Measurements from ENCODE around the gene TIAM2.
"Not testable (repeated sequence)": the region's sequence is repeated elsewhere in the genome, so short reads cannot be mapped to it uniquely, and the experiment has no call there.

Gene TIAM2

DNA sequence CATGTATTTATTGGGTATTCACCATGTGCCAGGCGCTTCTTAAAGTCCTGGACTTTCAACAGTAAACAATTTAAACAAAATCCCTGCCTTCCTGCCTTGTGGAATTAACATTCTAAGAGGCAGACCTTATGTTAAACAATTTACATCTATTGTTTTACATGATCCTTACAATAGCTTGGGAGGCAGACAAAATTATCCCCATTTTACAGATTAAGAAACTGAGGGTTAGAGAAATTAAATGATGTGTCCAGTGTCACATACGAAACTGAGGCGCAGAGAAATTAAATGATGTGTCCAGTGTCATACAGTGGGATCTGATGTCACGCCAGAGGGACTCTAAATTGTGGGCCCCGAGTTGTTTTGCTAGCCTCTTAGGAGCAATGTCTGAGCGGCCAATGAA, 105.5 kb downstream of the TIAM2 start:
- Histone ChIP-seq H2BK5ac (ENCODE audit: low read length) (no peak overlapping the region), H3K9ac (ENCODE audit: low read length) (no peak overlapping the region), H3K27ac (ENCODE audit: low read depth, low read length) (no peak overlapping the region), H3K27me3 (ENCODE audit: insufficient read depth, low read length, poor library complexity) (no peaks in the 10 kb centered on the region), H3K4me1 (ENCODE audit: control insufficient read depth, low read depth, low read length) (no peaks in the 10 kb centered on the region), H3K36me3 (ENCODE audit: control insufficient read depth, insufficient read depth, low read length) (no peaks in the 10 kb centered on the region), H2AK5ac (ENCODE audit: low read length) (no peak overlapping the region), H3K4ac (ENCODE audit: low read depth, low read length) (no peak overlapping the region), H3K4me2 (ENCODE audit: low read length) (no peak overlapping the region), H3K79me2 (ENCODE audit: control insufficient read depth, insufficient read depth, low read length) (no peaks in the 10 kb centered on the region), H4K8ac (ENCODE audit: low read depth, low read length) (no peak overlapping the region), H2BK15ac (replicated peaks; ENCODE audit: low read depth) (no peak overlapping the region), H3K23ac (ENCODE audit: low read length) (no peak overlapping the region), H2BK120ac (ENCODE audit: low read depth, low read length) (no peak overlapping the region), H3K4me3 (ENCODE audit: low read length) (no peak overlapping the region), H3K79me1 (ENCODE audit: low read length) (no peaks in the 10 kb centered on the region), H3K56ac (ENCODE audit: low read length) (no peak overlapping the region), H4K5ac (ENCODE audit: low read length) (no peak overlapping the region), H3K18ac (ENCODE audit: low read length) (no peak overlapping the region)
- DNase-seq = no peak
- WGBS (ENCODE audit: extremely low coverage, insufficient coverage, low lambda C conversion rate) = no CpG with 5 or more reads among the region's 6 CpGs

DNA sequence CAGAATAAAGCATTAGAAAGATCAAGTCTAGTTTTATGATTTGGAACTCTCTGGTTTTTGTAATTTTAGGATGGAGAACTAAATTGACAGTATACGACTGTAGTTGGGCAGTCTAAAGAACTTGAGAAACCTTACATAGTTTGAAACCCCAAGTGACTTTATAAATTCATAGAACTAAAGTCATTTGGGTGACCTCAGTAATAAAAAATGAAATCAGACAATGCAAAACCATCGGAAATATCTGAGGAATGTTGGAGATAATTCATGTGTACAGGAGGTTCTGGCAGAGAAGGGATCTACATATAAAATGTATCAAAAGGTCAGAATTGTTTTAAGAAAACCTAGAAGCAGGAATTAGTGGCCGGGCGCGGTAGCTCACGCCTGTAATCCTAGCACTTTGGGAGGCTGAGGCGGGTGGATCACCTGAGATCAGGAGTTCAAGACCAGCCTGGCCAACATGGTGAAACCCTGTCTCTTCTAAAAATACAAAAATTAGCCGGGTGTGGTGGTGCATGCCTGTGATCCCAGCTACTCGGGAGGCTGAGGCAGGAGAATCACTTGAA, 108.0 kb downstream of the TIAM2 start:
- not testable (repeated sequence) for H3K23ac ChIP-seq (ENCODE audit: low read length); H3K79me2 ChIP-seq (ENCODE audit: control insufficient read depth, insufficient read depth, low read length); H2BK5ac ChIP-seq (ENCODE audit: low read length); DNase-seq; H3K18ac ChIP-seq (ENCODE audit: low read length); H3K4me3 ChIP-seq (ENCODE audit: low read length); H3K27ac ChIP-seq (ENCODE audit: low read depth, low read length); H2BK120ac ChIP-seq (ENCODE audit: low read depth, low read length); H3K36me3 ChIP-seq (ENCODE audit: control insufficient read depth, insufficient read depth, low read length); H3K9ac ChIP-seq (ENCODE audit: low read length); H3K4me1 ChIP-seq (ENCODE audit: control insufficient read depth, low read depth, low read length); H3K56ac ChIP-seq (ENCODE audit: low read length); H4K5ac ChIP-seq (ENCODE audit: low read length); H3K4ac ChIP-seq (ENCODE audit: low read depth, low read length); H3K4me2 ChIP-seq (ENCODE audit: low read length); H2BK15ac ChIP-seq (replicated peaks; ENCODE audit: low read depth); H3K79me1 ChIP-seq (ENCODE audit: low read length); H2AK5ac ChIP-seq (ENCODE audit: low read length); H4K8ac ChIP-seq (ENCODE audit: low read depth, low read length); H3K27me3 ChIP-seq (ENCODE audit: insufficient read depth, low read length, poor library complexity)
- WGBS (ENCODE audit: extremely low coverage, insufficient coverage, low lambda C conversion rate) = no CpG with 5 or more reads among the region's 9 CpGs

DNA sequence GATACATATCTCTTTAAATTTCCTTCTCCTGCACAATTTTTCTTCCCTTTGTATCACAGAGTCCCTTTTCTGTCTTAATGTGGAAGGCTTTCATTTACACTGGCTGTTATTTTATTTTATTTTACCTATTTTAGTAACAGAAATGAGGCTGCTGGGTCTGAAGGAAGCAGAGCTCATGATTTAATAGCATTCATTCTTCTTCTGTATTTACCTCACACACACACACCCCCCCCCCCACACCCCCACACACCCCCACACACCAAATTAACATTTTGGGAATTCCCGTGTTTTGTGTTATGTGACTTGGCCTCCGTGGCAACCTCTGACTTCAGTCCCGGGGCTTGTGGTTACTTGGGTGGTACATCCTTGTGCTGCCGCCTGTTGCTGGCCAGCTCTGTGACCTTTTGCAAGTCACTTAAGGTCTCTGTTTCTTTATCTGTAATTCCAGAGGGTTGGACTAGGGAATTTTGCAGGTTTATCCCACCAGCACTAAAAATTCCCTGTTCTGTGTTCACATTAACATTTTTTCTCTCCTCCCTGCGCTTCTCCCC, 108.8 kb downstream of the TIAM2 start:
- H3K18ac ChIP-seq (ENCODE audit: low read length) = no peak overlapping the region
- H4K5ac ChIP-seq (ENCODE audit: low read length) = no peak overlapping the region
- no peak overlapping the region for H3K56ac ChIP-seq (ENCODE audit: low read length)
- H3K27me3 ChIP-seq (ENCODE audit: insufficient read depth, low read length, poor library complexity) = no peaks in the 10 kb centered on the region
- no peak overlapping the region for H3K4me2 ChIP-seq (ENCODE audit: low read length)
- no peaks in the 10 kb centered on the region for H3K79me1 ChIP-seq (ENCODE audit: low read length)
- no peak overlapping the region for H2AK5ac ChIP-seq (ENCODE audit: low read length)
- H4K8ac ChIP-seq (ENCODE audit: low read depth, low read length) = no peak overlapping the region
- H2BK15ac ChIP-seq (replicated peaks; ENCODE audit: low read depth) = no peak overlapping the region
- H2BK120ac ChIP-seq (ENCODE audit: low read depth, low read length) = no peak overlapping the region
- no peak overlapping the region for H2BK5ac ChIP-seq (ENCODE audit: low read length)
- H3K79me2 ChIP-seq (ENCODE audit: control insufficient read depth, insufficient read depth, low read length) = no peaks in the 10 kb centered on the region
- H3K36me3 ChIP-seq (ENCODE audit: control insufficient read depth, insufficient read depth, low read length) = no peaks in the 10 kb centered on the region
- peak; percentile 60 for DNase-seq
- H3K27ac ChIP-seq (ENCODE audit: low read depth, low read length) = no peak overlapping the region
- H3K9ac ChIP-seq (ENCODE audit: low read length) = no peak overlapping the region
- H3K23ac ChIP-seq (ENCODE audit: low read length) = no peak overlapping the region
- H3K4me1 ChIP-seq (ENCODE audit: control insufficient read depth, low read depth, low read length) = peaks cover 2% of the 10 kb centered on the region
- no peak overlapping the region for H3K4ac ChIP-seq (ENCODE audit: low read depth, low read length)
- no CpG with 5 or more reads among the region's 5 CpGs for WGBS (ENCODE audit: extremely low coverage, insufficient coverage, low lambda C conversion rate)
- no peak overlapping the region for H3K4me3 ChIP-seq (ENCODE audit: low read length)

DNA sequence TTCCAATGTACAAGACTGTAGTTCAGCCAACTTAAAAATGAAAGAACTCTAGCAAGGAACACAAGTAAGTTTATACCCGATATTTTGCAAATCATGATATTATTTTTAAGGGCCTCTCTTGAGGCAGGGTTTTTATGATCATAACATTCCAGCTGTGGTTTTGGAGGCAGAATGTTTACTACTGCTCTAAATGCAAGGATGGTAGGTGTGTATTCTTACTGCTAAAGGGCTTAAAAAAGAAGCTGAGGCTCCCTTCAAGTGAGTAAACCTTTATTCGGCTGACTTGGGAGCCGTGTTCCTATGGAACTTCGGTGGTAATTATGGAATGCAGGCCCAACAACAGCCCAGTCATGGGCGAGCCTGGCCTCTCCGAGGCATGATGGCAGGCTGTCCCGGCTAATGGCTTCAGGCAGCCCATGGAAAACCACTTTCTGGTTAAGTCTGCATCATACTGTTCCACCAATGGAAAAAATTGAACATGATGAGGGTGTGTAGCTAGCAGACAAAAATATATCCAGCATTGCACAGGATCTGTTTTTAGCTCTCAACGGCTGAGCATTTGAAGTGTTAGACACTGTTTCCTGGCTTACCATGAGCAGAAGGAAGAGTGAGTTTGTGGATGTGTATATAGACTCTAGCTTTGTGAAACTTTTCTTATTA, 111.5 kb downstream of the TIAM2 start:
- Histone ChIP-seq H2BK120ac (ENCODE audit: low read depth, low read length) (no peak overlapping the region), H3K4me3 (ENCODE audit: low read length) (no peak overlapping the region), H3K27ac (ENCODE audit: low read depth, low read length) (no peak overlapping the region), H4K5ac (ENCODE audit: low read length) (no peak overlapping the region), H3K56ac (ENCODE audit: low read length) (no peak overlapping the region), H3K9ac (ENCODE audit: low read length) (no peak overlapping the region), H3K27me3 (ENCODE audit: insufficient read depth, low read length, poor library complexity) (no peaks in the 10 kb centered on the region), H3K4ac (ENCODE audit: low read depth, low read length) (no peak overlapping the region), H3K4me2 (ENCODE audit: low read length) (no peak overlapping the region), H3K18ac (ENCODE audit: low read length) (no peak overlapping the region), H2BK15ac (replicated peaks; ENCODE audit: low read depth) (no peak overlapping the region), H2AK5ac (ENCODE audit: low read length) (no peak overlapping the region), H2BK5ac (ENCODE audit: low read length) (no peak overlapping the region), H3K23ac (ENCODE audit: low read length) (no peak overlapping the region), H3K36me3 (ENCODE audit: control insufficient read depth, insufficient read depth, low read length) (no peaks in the 10 kb centered on the region), H3K79me2 (ENCODE audit: control insufficient read depth, insufficient read depth, low read length) (no peaks in the 10 kb centered on the region), H4K8ac (ENCODE audit: low read depth, low read length) (no peak overlapping the region), H3K4me1 (ENCODE audit: control insufficient read depth, low read depth, low read length) (peaks cover 2% of the 10 kb centered on the region), H3K79me1 (ENCODE audit: low read length) (no peaks in the 10 kb centered on the region)
- WGBS (ENCODE audit: extremely low coverage, insufficient coverage, low lambda C conversion rate) = no CpG with 5 or more reads among the region's 8 CpGs
- DNase-seq = no peak

DNA sequence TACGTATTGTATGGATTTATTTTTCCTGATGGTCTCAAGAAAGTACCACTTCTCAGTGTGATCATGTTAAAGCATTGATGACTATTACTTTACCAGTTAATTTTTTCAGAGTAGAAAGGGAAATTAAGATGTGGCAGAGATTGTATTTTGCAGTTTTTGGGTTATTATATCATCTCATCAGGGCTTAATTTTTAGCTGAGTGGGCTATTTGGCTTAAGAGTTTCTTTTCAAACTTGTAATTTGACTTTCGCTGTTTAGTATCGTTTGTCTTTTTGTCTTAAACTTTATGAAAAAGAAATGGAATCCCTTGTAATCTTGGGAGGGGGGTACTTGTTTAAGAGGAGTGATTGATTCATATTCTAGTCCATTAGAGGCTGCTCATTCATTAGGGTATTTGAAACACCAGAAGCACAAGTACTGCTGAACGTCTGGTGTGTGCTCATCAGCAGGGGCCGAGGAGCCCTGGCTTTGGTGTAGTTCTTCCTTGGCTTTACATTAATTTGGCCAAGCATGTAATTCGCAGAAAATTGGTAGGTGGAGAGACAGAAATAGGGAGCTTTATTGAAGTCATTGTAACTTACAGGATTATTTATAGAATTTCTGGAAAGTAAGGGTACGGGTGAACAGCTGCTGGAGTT, 112.4 kb downstream of the TIAM2 start:
- Histone ChIP-seq H4K8ac (ENCODE audit: low read depth, low read length) (no peak overlapping the region), H2AK5ac (ENCODE audit: low read length) (no peak overlapping the region), H3K4me2 (ENCODE audit: low read length) (no peak overlapping the region), H4K5ac (ENCODE audit: low read length) (no peak overlapping the region), H3K9ac (ENCODE audit: low read length) (no peak overlapping the region), H3K79me2 (ENCODE audit: control insufficient read depth, insufficient read depth, low read length) (no peaks in the 10 kb centered on the region), H3K18ac (ENCODE audit: low read length) (no peak overlapping the region), H3K27me3 (ENCODE audit: insufficient read depth, low read length, poor library complexity) (no peaks in the 10 kb centered on the region), H3K23ac (ENCODE audit: low read length) (no peak overlapping the region), H3K4ac (ENCODE audit: low read depth, low read length) (peak overlapping the region; percentile 52), H3K36me3 (ENCODE audit: control insufficient read depth, insufficient read depth, low read length) (no peaks in the 10 kb centered on the region), H3K4me3 (ENCODE audit: low read length) (no peak overlapping the region), H2BK120ac (ENCODE audit: low read depth, low read length) (no peak overlapping the region), H2BK15ac (replicated peaks; ENCODE audit: low read depth) (no peak overlapping the region), H3K79me1 (ENCODE audit: low read length) (no peaks in the 10 kb centered on the region), H3K4me1 (ENCODE audit: control insufficient read depth, low read depth, low read length) (peaks cover 2% of the 10 kb centered on the region), H2BK5ac (ENCODE audit: low read length) (no peak overlapping the region), H3K27ac (ENCODE audit: low read depth, low read length) (no peak overlapping the region), H3K56ac (ENCODE audit: low read length) (no peak overlapping the region)
- WGBS (ENCODE audit: extremely low coverage, insufficient coverage, low lambda C conversion rate) = no CpG with 5 or more reads among the region's 7 CpGs
- DNase-seq = no peak

All from mesendoderm (in vitro differentiated cells).